C4-2B (cell line): ENCODE results near the gene BTG2.

ENCODE experiments used
- H3K27ac ChIP-seq: fragments of 450-650 bp; 2 replicates; pipeline ENCODE4 v1.5.1; 2017
- ZFX ChIP-seq: fragments of 450-650 bp; IDR thresholded peaks from 2 replicates; pipeline ENCODE4 v1.6.1; 2017
- TF ChIP-seq, protein P1 (sequence below): fragments of 450-650 bp; conservative IDR thresholded peaks from 2 replicates; pipeline ENCODE4 v1.5.1; 2017; ENCODE audit warnings: mild to moderate bottlenecking

Gene BTG2

GRCh38 chr1:203338335-203339036, 33.2 kb downstream of the BTG2 start:
- TF ChIP-seq ZFX = no peak
- TF ChIP-seq, protein P1, sequence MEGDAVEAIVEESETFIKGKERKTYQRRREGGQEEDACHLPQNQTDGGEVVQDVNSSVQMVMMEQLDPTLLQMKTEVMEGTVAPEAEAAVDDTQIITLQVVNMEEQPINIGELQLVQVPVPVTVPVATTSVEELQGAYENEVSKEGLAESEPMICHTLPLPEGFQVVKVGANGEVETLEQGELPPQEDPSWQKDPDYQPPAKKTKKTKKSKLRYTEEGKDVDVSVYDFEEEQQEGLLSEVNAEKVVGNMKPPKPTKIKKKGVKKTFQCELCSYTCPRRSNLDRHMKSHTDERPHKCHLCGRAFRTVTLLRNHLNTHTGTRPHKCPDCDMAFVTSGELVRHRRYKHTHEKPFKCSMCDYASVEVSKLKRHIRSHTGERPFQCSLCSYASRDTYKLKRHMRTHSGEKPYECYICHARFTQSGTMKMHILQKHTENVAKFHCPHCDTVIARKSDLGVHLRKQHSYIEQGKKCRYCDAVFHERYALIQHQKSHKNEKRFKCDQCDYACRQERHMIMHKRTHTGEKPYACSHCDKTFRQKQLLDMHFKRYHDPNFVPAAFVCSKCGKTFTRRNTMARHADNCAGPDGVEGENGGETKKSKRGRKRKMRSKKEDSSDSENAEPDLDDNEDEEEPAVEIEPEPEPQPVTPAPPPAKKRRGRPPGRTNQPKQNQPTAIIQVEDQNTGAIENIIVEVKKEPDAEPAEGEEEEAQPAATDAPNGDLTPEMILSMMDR = peak; percentile 94
- H3K27ac ChIP-seq = no peak overlapping the region

- no peak for TF ChIP-seq ZFX
- TF ChIP-seq, protein P1 = peak; percentile 96
- H3K27ac ChIP-seq = no peak overlapping the region
Measured at GRCh38 chr1:203340112-203340790, 34.9 kb downstream of the BTG2 start.

DNA sequence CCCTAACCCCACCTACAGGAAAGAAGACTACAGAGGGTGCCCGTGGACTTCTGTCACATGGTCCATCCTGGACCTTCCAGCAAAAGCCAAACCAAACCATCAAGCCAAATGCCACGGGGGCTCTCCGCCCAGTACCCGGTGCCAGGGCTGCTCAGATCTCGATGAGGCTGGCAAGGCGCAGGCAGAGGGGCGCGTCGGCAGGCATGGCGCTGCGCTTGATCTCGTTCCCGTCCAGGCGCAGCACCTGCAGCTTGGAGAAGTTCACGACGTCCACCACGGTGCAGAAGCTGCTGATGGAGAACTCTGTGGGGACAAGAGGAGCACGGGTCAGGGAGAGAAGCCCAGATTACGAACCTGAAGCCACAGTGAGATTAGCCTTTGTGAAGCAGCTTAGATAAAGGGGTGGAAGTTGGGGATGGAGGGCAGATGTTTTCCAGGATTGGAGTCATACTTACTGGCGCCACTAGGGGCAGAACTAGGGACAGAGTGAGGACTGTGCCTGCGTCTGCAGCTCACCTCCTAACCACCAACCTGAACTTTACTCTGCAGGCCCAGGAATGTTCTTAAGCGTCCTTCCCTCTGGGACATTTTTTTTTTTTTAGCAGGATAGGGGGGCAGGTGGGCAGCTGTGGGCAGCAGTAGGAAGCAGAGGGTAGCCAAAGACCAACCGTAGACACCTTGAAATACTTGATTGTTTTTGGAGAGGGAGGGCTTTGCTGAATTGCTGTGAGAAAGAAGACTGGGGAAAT, 37.0 kb downstream of the BTG2 start:
- H3K27ac ChIP-seq = no peak overlapping the region
- TF ChIP-seq, protein P1 = peak; percentile 90
- TF ChIP-seq ZFX = no peak

DNA sequence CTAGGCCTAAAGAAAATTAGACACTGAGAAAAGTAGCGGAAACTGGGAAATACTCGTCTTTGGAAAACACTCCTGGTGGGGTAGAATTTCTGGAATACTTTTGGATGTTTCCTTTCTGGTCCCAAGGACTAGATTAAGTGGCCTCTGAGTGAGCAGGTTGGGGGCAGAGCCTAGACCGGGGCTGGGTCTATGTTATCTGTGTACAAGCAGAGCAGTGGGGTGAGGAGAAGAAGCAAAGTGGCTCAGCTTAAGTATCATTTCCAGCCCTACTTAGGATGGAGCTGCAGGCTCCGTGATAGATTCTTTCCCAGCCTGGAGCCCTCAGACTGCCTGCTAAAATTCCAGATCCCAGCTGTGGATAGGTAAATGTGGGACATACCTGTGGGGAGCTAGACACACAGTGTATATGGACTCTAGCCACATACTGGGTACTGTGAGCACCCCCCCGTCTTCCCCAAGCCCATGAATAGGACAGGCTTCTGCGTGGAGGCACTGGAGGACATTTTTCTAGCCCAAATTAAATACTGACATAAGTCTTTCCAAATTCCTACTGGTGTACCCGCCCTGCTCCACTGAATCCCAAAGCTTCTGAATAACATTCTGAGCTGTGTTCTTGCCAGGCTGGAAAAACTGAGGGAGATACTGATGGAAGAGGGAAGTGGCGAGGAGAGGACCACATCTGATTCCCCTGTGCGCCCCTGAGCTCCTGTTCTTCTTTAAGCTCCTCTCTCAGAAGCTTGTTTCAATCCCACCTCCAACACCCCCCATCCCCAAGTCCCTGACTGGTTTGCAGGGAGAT, 38.8 kb downstream of the BTG2 start:
- H3K27ac ChIP-seq = no peak overlapping the region
- TF ChIP-seq, protein P1 = no peak
- TF ChIP-seq ZFX = no peak

DNA sequence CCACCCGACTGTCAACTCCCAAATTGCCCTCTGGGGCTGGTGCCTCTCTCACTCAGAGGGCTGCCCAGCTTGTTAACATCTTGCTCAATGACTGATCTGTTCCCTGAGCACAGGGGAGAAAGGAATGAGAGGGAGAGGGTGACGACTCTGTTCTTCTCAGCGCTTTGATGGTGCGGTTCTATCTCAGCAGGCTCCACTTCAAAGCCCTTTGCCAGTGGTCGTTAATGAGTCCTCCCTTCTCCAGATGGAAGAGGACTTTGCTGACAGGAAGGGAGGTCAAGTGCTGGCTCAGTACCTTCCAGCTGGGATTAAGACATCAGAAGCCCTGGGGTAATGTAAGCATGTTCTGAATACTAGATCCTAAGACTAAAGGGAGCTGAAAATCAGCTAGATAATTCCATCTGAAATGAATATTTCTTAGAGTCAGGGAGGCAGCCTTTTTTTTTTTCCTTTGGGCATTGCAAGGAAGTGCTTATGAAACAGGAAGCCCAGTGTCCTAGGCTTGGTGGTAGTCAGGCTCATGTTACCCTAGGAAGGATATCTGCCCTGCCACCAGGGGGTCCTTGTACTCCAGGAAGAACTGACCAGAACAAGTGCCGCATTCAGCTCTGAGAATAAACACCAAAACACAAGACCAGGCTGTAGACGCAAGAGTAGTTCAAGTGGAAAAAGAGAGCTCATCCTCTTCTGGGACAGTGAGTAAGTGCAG, 40.9 kb downstream of the BTG2 start:
- no peak overlapping the region for H3K27ac ChIP-seq
- TF ChIP-seq, protein P1 = peak; percentile 20; the same call in 1 of the 2 replicates
- TF ChIP-seq ZFX = no peak

GRCh38 chr1:203346769-203347102, 41.4 kb downstream of the BTG2 start:
- TF ChIP-seq ZFX = no peak
- TF ChIP-seq, protein P1 = 0 out of 2 replicates have a peak, but pooled peaks have one; percentile 4
- H3K27ac ChIP-seq = no peak overlapping the region
